ENCODE results near the gene TMED10.

The TMED10 gene

DNA sequence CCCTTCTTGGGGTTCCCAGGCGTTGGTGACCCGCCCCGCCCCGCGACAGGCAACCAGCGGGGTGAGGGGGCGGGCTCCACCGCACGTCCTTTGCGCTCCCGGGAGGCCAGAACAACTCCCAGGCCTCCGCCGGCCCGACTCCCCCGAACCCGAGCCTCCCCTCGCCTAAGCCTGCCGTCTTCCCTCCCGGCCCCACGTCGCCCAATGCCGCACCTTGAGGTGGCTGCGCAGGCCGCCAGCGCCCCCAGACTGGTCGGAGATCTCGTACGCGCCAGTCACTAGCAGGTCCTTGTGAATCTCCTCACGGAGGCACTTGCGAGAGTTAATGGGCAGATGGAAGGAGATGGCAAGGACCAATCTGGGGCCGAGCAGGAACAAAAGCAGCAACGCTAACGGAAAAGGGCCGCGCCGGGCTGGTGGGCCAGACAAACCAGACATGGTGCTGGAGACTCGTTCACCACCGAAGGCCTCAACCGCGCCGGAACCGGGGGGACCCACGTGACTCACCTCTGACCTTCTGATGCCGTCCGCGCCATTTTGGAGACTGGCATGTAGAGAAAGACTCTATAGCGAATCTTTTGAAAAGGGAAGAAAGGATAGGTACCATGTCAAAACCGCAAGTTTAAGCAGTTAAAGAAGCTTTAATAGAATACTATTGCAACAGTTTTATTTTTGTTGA is at the start of gene TMED10:
Gene TMED10, minus strand, starts transcription at position 471 of the 679 bp plus-strand sequence. Its CDS starts 33 bp downstream, at position 438.
- DNase-seq, result peak; percentile 95

DNA sequence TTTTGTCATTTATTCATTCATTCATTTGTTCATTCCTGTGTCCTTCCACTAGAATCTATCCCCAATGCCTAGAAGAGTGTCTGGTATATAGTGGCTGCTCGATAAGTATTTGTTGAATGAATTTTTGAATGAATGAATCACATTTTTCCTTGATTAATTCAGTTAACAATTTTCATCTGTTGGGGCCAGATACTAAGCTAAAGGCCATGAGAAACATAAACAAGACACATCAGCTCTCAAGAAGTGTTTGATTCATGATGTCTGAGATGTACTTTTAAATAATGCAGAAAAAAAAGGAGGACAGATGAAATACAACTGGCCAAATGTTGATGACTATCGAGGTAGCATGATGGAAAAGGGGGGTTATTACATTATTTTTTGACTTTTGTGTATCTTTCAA is 48.1 kb upstream of the TMED10 start:
- no peak for DNase-seq

DNA sequence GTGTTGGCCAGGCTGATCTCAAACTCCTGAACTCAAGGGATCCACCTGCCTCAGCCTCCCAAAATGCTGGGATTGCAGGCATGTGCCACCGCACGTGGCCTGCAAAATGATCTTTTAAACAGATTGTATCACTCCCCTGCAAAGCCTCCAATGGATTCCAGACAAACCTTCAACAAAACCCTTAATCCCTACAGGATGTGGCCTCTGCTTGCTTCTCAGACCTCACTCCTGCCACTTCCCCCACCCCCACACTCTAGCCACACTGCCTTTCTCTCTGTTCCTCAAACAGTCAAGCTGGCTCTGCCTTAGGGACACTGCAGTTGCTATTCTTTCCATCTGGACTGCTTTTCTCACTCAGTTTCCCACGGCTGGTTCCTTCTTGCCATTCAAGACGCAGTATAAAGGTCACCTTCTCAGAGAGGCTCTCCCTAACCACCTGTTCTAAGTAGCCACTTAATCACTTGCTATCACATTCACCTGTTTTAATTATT is 47.3 kb upstream of the TMED10 start:
- no peak for DNase-seq

DNA sequence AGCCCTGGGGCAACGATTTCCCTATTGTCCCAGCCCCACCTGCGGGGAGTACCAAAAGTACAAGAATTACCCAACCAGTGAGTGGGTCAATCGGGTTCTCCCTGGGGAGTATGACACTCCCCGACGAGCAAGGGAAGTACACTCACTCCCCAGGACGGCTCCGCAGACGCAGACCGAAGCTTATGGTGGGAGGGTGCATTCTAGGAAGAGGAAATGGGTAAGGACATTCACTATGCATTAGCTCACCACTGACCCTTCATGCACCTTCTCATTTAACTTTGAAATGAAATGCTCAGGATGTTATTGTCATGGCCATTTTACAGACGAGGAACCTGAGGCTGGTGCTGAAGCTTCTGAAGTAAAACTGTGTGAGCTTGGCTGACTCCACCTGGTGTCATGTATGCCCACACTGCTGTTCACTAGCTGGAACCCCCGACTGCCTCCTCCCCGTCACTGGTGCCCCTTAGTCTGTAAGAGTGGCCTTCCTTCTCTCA is 45.8 kb upstream of the TMED10 start:
- DNase-seq, result no peak

DNA sequence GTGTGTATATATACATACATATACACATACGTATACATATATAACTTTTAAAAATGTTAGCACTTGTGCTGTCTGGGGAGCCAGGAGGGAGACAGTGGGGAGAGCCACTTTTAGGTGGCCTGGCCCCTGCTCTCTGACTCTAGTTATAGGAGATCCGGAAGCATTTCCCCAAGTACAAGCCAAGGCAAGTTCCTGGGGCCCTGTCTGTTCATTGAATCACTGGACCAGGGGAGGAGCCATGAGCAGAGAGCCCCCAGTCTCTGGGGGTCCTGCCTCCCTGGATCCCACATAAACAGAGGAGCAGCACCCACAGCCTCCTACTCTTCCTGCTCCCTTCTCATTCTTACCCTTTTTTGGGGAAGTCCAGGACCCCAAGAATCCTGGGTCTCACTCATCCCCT is 45.4 kb upstream of the TMED10 start:
- DNase-seq, result no peak

DNA sequence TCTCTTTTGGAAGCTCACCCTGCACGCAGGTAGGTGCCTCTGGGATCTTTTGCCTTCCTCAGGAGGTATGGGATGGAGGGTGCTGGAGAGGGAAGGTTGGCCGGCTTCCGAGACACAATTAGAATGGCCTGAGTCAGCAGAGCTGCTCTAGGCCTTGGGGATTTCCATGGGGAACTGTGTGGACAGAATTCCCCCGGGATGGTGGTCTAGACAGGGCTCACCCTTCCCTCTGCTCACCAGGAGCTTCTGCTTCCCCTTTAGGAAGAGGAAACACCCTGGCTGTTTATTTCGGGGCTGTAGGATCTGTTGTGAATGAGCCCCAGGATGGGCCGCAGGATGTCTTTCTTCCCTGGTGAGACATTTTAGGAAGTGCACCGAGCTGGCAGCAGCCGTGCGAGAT is 43.7 kb upstream of the TMED10 start:
- no peak for DNase-seq

DNA sequence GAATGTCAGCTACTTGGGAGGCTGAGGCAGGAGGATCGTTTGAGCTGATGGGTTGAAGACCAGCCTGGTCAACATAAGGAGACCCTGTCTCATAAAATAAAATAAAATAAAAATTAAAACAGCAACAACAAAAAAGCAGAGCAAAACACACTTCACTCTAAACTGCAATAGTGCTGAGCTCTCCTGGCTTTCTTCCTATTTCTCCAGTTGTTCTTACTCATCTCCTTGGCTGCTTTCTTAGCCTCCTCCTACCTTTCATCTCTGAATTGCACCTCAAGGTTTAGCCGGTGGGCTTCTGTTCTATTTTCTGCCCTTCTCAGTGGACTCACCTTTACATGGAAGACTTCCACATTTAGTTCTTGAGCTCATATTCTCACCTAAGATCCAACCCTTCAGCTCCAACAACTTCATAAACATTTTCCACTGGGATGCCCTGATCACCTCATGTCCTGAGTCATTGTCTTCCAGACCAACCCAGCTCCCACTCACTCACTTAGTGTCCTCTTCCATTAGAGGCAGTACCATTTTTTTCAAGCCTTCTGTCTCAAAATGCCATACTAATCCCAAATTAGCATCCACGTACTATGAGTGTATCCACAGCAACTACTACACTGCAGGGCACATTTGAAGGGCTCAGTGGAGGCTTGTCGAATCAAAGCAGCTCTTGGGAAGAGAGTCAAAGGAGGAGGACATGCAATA is 41.2 kb upstream of the TMED10 start:
- no peak for DNase-seq

DNA sequence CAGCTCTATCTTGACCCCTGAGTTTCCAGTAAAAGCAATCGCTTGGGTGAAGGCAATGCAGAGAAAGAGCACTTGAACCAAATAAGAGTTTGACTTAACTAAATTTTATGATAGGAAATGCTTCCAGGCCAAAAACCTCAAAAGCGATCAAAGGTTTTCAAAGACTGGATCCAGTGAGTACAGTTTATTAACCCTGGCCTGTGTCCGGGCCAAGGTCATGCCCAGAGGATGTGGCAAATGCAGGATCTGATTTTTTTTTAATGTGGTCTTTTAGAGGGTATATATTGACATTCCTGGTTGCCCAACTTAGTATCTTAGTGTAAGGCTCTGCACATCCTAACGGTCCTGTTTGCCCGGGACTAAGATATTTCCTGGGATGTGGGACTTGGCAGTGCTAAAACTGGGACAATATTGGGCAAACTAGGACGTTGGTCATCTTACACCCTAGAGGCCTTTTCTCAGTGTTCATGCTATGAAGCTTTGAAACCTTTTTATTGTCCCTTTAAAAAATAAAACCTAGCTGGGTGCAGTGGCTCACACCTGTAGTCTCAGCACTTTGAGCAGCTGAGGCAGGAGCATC is 40.1 kb upstream of the TMED10 start:
- DNase-seq, result no peak

DNA sequence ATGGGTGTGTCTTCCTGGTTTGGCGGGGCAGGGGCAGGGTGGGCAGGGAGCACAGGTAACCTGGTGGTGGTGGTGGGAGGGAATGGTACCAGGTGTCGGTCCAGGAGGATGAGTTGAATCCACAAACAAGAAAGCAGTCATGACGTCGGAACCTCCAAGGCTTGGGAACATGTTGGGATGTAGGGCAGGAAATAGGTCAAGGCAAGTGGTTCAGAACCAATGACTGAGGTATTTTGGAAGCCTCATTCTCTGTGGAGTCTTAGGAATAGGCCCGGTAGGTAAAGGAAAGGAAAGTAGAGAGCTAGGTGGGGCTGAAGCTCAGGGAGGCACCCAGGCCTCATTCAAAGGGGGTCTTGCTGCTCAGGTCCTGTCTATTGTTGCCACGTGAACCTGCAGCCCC is 39.1 kb upstream of the TMED10 start:
- no peak for DNase-seq

DNA sequence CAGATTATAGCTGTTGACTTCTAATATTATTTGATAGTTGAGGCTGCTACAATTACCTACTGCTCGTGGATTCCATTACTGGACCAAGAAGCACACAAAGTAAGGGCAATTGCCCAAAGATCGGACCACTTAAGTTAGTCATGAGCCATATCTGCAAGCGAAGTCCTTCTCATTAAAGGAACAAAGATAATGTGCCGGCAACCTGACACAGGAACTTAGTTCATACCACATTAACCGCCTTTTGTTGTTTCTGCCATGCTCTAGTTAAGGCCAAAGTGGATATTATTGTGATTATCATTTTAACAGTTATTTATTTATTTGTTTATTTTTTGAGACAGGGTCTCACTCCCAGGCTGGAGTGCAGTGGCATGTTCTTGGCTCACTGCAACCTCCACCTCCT is 38.1 kb upstream of the TMED10 start:
- DNase-seq, result peak; percentile 65

DNA sequence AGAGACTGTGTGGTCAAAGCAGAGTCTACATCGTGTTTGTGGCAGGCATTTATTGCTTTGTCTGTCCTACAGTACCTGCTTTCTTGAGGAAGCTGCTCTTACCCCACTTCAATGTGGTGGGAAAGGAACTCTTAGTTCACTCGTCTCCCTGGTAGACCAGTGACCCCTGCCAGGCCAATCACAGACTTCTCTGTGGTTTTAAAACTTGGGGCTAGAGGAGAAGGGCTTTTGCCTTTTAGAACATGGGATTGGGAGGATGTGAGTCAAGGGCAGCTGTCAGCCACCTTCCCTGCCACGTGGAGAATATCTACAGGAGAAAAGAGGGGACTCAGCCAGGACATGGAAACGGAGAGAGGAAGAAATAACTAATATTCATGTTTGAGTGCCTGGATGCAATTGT is 36.8 kb upstream of the TMED10 start:
- no peak for DNase-seq

DNA sequence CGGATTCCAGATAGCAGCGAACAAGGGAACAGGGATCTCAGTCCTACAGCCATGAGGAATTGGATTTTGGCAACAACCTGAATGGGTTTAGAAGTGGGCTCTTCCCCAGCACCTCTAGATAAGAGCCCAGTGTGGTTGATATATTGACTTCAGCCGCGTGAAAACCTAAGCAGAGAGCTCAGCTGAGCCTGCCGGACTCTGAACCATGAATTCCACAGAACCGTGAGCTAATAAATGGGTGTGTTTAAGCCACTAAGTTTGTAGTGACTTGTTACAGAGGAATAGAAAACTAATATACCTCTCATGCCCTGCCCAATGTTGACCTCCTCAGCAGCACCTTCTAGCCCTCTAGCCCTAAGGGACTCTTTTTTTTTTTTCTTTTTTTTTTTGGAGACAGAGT is 32.4 kb upstream of the TMED10 start:
- no peak for DNase-seq

DNA sequence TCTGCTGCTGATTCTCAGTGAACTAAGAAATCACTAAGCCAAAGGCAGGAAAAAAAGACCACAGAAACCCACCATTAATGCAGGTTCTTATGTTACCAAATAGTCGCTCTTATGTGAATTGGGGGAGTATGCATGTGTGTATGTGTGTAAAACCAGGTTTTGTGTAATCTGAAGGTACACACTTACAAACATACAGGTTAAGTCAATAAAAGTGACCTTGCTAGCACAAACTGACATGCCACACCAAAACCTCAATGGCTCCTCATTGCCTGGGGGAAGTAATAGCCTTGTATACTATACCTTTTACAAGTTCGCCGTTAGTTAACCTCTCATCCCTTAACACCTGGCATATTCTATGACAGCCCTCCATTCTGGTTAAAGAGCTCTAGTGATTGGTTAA is 29.8 kb upstream of the TMED10 start:
- DNase-seq, result no peak

DNA sequence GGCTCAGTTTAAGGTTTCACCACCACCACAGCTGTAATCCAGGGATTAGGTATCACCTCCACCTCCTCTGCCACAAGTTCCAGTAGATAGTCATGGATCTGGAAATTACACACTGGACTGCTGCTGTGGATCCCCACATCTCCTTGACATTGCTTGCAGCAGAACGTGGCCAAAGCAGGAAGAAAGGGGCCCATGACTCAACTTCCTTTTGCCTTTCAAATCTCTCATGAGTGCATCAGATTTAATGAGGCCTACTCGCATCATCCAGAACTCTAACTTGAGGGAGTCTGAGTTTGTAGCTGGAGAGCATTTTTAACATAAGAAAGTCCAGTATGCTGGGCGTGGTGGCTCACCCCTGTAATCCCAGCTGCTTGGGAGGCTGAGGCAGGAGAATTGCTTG is 29.2 kb upstream of the TMED10 start:
- no peak for DNase-seq

DNA sequence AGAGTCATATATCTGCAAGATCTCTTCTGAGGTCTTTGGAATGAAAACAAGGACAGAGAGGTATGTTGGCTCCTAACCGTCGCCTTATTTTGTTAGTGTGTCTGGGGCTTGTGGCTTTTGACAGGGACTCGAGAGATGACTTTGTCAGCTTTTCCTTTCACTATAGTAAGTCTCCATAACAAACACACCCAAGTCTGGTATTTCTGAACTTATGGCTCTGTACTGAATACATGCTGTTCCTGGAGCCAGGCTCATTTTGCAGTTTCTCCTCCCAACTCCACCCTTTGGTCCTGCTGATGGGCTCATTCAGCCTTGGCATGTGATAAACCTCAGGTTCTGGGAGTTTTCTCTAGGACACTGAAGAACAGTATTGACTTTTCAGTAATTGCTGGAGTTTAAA is 27.7 kb upstream of the TMED10 start:
- no peak for DNase-seq

DNA sequence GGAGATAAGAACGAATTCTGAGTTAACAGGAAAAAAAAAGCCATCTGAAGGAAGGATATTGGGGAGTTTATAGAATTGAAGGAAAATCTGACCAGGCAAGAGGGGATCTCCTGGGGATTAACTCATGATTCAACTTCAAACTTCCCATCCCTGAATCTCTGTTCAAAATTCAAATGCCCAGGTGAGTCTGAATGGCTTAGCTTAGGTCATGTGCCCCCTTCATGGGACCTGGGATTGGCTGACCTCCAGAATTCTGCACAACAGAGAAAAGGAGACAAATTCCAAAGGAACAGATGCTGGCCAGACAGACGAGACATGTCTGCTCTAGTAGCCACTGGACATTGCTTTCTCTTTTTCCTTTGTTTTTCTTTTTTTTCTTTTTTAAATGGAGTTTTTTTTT is 26.2 kb upstream of the TMED10 start:
- no peak for DNase-seq

DNA sequence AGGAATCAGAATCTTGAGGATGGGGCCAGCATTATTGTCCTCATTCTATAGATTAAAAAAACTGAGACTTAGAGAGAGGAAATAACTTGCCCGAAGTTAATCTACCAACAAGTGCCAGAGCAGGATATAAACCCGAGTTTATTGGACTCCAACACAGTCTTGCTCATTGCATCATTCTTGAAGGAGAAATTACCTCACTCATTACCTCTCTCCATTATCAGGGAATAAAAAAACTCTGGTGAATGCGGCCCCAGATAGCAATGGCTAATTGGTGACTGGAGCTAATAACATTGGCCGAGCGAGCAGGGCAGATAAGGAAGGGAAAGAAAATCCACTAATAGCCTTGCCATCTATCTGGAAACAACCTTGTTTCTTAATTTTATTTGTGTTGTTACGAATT is 24.7 kb upstream of the TMED10 start:
- DNase-seq, result no peak

DNA sequence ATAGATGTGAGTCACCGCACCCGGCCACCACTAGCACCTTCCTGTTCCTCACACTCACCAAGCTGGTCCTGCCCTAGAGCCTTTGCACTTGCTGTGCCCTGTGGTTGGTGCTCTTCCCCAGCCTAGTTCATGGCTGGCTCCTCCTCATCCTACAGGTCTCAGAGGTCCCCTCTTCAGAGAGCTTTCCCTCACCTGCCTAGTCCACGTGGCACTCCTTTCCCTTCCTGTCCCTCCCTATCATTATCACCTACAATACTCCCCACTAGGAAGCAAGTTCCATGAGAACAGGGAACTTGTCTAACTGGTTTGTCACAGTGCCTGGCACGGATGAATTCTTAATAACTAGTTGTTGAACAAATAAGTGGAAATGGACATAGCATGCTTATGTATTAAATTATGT is 24.0 kb upstream of the TMED10 start:
- peak; percentile 93 for DNase-seq

DNA sequence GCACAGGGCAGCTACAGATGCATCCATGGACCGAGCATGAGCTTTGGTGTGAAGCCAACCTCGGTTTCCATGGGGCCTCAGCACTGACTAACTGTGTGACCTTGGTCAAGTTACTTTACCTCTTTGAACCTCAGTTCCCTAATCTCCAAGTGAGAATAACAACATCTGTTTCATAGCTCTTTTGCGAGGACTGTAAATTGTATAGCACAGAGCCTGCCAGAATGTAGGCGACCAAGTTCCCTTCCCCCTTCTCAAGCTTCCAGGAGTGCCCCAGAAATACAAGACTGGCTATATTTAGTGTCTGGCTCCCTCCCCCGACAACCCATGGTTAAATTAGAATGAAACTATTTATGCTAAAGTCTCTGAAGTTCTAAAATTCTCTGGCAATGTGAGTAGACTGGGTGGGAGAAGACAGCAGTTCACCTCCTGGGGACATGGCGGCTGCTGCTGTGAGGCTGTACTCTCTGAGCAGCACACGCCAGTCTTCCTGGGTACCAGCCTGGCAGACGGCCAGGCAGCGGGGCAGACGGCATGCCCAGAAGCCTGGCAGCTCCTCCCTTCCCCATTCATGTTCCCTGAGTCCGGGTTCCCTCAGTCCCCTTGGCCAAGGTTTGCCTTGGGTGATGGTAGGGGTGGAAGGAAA is 22.0 kb upstream of the TMED10 start:
- no peak for DNase-seq

DNA sequence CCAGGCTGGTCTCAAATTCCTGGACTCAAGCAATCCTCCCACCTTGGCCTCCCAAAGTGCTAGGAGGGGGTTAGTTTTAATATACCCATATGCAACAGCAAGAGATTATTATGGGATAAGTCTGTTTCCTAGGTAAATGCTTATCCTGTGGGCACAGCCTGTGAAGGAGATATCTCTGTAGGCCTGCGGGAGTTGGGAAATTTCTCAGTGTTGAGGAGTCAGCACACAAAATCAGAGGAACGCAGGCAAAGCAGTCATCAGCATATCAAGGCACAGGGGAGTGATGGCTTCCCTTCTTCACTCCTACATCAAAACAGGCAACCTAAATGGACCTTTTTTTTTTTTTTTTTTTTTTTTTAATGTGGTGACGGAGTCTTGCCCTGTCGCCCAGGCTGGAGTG is 20.9 kb upstream of the TMED10 start:
- no peak for DNase-seq

DNA sequence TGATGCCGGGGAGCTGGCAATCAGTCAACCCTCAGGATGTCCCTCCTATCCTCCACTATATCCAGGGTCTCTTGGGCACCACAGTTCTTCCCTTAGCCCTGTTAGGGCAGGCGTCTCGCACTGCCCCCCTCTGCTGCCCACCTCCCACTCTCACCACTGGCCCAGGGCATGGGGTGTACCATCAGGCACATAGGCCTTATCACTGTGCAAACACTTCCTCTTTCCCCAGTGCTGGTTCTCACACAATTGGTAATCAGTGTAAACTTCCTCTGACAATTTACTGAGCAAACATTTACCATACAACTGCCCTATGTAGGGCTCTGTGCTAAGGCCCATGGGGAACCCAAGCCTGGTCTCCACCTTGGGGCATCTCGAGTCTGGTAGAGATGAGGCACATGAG is 20.1 kb upstream of the TMED10 start:
- DNase-seq, result no peak

DNA sequence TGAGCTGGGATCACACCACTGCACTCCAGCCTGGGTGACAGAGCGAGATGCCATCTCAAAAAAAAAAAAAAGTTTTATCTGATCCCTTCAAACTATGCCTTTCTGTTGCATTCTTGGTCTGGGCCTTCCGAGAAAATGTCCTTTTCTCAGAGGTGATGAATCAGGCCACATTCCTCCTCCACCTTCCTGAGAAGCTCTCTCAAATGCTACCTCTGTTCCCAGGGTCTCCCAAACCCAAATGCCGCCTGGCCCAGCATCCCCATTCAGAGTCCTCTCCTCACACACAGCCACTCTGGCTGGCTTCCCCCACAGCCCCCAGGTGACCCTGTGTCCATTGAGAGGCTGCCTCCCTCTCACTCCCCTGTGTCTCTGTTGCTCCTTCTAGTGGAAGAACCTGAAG is 19.7 kb upstream of the TMED10 start:
- DNase-seq, result no peak

DNA sequence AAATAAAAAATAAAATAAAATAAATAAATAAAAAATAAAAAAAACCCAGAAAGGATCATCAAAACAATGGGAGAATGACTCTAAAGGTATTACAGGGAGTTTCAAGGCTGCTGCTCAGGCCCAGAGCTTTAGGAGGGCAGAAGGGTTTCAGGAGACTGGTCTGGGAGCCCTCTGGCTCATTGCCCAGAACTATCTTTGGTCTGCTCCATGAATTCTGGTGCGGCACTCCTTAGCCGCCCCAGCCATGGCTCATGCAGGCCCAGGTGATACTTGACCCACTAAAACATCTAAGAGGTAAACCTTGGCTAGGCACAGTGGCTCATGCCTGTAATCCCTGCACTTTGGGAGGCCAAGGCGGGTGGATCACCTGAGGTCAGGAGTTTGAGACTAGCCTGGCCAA is 14.7 kb upstream of the TMED10 start:
- no peak for DNase-seq

DNA sequence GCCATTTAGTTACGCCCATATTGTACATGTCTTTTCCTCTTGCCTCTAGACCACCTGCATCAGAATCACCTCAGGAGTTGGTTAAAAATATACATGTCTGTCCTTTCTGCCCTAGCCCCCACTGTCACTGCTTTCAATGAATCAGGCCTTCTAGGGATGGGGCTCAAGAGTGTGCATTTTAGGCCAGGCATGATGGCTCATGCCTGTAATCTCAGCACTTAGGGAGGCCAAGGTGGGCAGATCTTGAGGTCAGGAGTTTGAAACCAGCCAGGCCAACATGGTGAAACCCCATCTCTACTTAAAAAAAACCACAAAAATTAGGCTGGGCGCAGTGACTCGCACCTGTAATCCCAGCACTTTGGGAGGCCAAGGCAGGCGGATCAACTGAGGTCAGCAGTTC is 13.6 kb upstream of the TMED10 start:
- no peak for DNase-seq

Measured in DMS79 (cell line).